CD14-positive monocyte (primary cell): ENCODE results near the gene ABCA3. TPM values are rescaled to one million over a fixed set of nuclear protein-coding genes. Genes with fewer than 3 reads are reported as not detected.

Experiments
- DNase-seq, 3 donors: peaks; one replicate each; pipeline ENCODE4 v3.0.0-alpha.2; 2011 to 2022
- H2AFZ ChIP-seq: 2 replicates; pipeline ENCODE4 v1.6.0; 2012; ENCODE audit warnings: mild to moderate bottlenecking, low read depth, low read length, inconsistent platforms; ENCODE audit not compliant: insufficient read depth, poor library complexity, severe bottlenecking
- H3K27ac ChIP-seq, 2 donors: 1 replicate in 1 of 2; 2 replicates in 1 of 2; pipeline ENCODE4 v1.5.1; 2012 to 2013; ENCODE audit warnings: low read length in 2 of 2, control low read depth in 1 of 2, inconsistent platforms in 1 of 2, low read depth in 1 of 2, mild to moderate bottlenecking in 1 of 2
- H3K27me3 ChIP-seq, 2 donors: one replicate each; pipeline versions ENCODE4 v1.6.0 to v1.6.1; 2011 to 2013; ENCODE audit warnings: low read length in 2 of 2; ENCODE audit not compliant: control insufficient read depth in 2 of 2, insufficient read depth in 2 of 2
- H3K36me3 ChIP-seq, 2 donors: replicated peaks in 1 of 2; 1 replicate in 1 of 2; 2 replicates in 1 of 2; pipeline versions ENCODE4 v1.5.1 to v1.6.1; 2012 to 2013; ENCODE audit warnings: low read length in 2 of 2, control low read depth in 1 of 2, inconsistent platforms in 1 of 2, mild to moderate bottlenecking in 1 of 2; ENCODE audit not compliant: insufficient read depth in 2 of 2, control insufficient read depth in 1 of 2
- H3K4me1 ChIP-seq, 2 donors: 1 replicate in 1 of 2; 2 replicates in 1 of 2; pipeline versions ENCODE4 v1.5.1 to v1.6.1; 2012 to 2013; ENCODE audit warnings: low read length in 2 of 2, control low read depth in 1 of 2, inconsistent platforms in 1 of 2, mild to moderate bottlenecking in 1 of 2, moderate library complexity in 1 of 2; ENCODE audit not compliant: insufficient read depth in 2 of 2, control insufficient read depth in 1 of 2
- H3K4me2 ChIP-seq: replicated peaks from 2 replicates; pipeline ENCODE3; 2012; ENCODE audit warnings: low read length, moderate library complexity, mild to moderate bottlenecking; ENCODE audit not compliant: poor library complexity, severe bottlenecking; ENCODE audit errors: extremely low read depth
- H3K4me3 ChIP-seq, 3 experiments: fragments of 200-600 bp in 1 of 3; sonication (generic) in 1 of 3; replicated peaks in 1 of 3; 1 replicate in 2 of 3; 2 replicates in 1 of 3; pipeline ENCODE4 v1.5.1; 2011 to 2013; ENCODE audit warnings: low read length in 3 of 3, mild to moderate bottlenecking in 3 of 3, control low read depth in 2 of 3, low read depth in 2 of 3, inconsistent platforms in 1 of 3, moderate library complexity in 1 of 3
- H3K79me2 ChIP-seq: 2 replicates; pipeline ENCODE4 v1.6.0; 2012; ENCODE audit warnings: mild to moderate bottlenecking, control low read depth, inconsistent platforms, low read length, moderate library complexity; ENCODE audit not compliant: insufficient read depth
- H3K9ac ChIP-seq: 2 replicates; pipeline ENCODE4 v1.6.0; 2017; ENCODE audit warnings: low read length, mild to moderate bottlenecking; ENCODE audit not compliant: insufficient read depth, poor library complexity, severe bottlenecking
- H3K9me3 ChIP-seq, 2 donors: replicated peaks in 1 of 2; 1 replicate in 1 of 2; 2 replicates in 1 of 2; pipeline versions ENCODE4 v1.5.1 to v1.6.1; 2012 to 2013; ENCODE audit warnings: low read length in 2 of 2, control low read depth in 1 of 2; ENCODE audit not compliant: control insufficient read depth in 1 of 2, insufficient read depth in 1 of 2
- H4K20me1 ChIP-seq: 2 replicates; pipeline ENCODE4 v1.6.0; 2012; ENCODE audit warnings: mild to moderate bottlenecking, low read length, control low read depth, moderate library complexity; ENCODE audit not compliant: insufficient read depth
- H3K27ac Mint-ChIP-seq, 7 donors: one replicate each; pipeline ENCODE4 v1.8.0; 2020; ENCODE audit warnings: mild to moderate bottlenecking in 7 of 7, mixed read lengths in 7 of 7, moderate library complexity in 6 of 7, inconsistent platforms in 2 of 7
- H3K27me3 Mint-ChIP-seq, 3 donors: one replicate each; pipeline ENCODE4 v1.8.0; 2021 to 2022; ENCODE audit warnings: low read depth in 3 of 3, mild to moderate bottlenecking in 3 of 3, mixed read lengths in 3 of 3, moderate library complexity in 3 of 3, inconsistent platforms in 1 of 3
- H3K36me3 Mint-ChIP-seq, 2 donors: one replicate each; pipeline ENCODE4 v1.8.0; 2020; ENCODE audit warnings: mixed read lengths in 2 of 2, inconsistent platforms in 1 of 2, mild to moderate bottlenecking in 1 of 2
- H3K4me1 Mint-ChIP-seq: one replicate; pipeline ENCODE4 v1.8.0; 2020; ENCODE audit warnings: mild to moderate bottlenecking, mixed read lengths
- H3K4me3 Mint-ChIP-seq, 2 donors: one replicate each; pipeline ENCODE4 v1.8.0; 2020; ENCODE audit warnings: mild to moderate bottlenecking in 2 of 2, mixed read lengths in 2 of 2, moderate library complexity in 1 of 2
- H3K9me3 Mint-ChIP-seq, 7 donors: one replicate each; pipeline ENCODE4 v1.8.0; 2020 to 2022; ENCODE audit warnings: mixed read lengths in 7 of 7, mild to moderate bottlenecking in 6 of 7, moderate library complexity in 6 of 7, inconsistent platforms in 2 of 7
- CTCF ChIP-seq: fragments of 200-600 bp; IDR thresholded peaks from one replicate; pipeline ENCODE4 v1.8.0; 2022; ENCODE audit warnings: antibody characterized with exemption, mild to moderate bottlenecking
- WGBS: methylation state at CpG from one replicate; pipeline ENCODE4 v1.1.5; 2013; ENCODE audit warnings: missing lambda C conversion rate; ENCODE audit not compliant: insufficient coverage; 5-methylcytosine and 5-hydroxymethylcytosine counted together
- intact Hi-C, 2 donors: fragments of 100-400 bp; cut with micrococcal nuclease; formaldehyde crosslinking; loops; one replicate each; pipeline versions ENCODE4 v1.15.0 to v1.15.1; 2023
- polyA plus RNA-seq, 3 donors: library from polyadenylated mRNA; depleted of rRNA in 1 of 3; unstranded in 2 of 3; stranded (reverse) in 1 of 3; fragments of 300-500 nt in 2 of 3; fragments of >200 nt in 1 of 3; fragmentation: Illumina TruSeq in 2 of 3; gene quantifications; 1 replicate in 2 of 3; 2 replicates in 1 of 3; pipeline ENCODE4 v1.2.3, GENCODE V29; 2012 to 2021

ABCA3 gene
- polyA plus RNA-seq, 3 donors, result 0.06 to 1.2 (median 0.68) TPM

GRCh38 chr16:2282262-2282661, 58.3 kb downstream of the ABCA3 start:
- intact Hi-C loops, result no loop called here
- peaks cover 0 to 5% (median 4%) of the 10 kb centered on the region in 3 donors for H3K27me3 Mint-ChIP-seq
- no peak for TF ChIP-seq CTCF
- WGBS, result no CpG with 5 or more reads among the region's 5 CpGs
- Histone ChIP-seq H4K20me1 (no peaks in the 10 kb centered on the region), H3K9me3 (no peaks in the 10 kb centered on the region), H3K27ac (no peak overlapping the region), H2AFZ (no peak overlapping the region), H3K27me3 (no peaks in the 10 kb centered on the region), H3K4me2 (no peak overlapping the region), H3K9ac (no peak overlapping the region), H3K4me3 (no peak overlapping the region), H3K4me1 (no peaks in the 10 kb centered on the region), H3K79me2 (no peaks in the 10 kb centered on the region), H3K36me3 (no peaks in the 10 kb centered on the region)
- H3K9me3 Mint-ChIP-seq, result no peaks in the 10 kb centered on the region
- no peak overlapping the region for H3K4me3 Mint-ChIP-seq
- no peaks in the 10 kb centered on the region for H3K36me3 Mint-ChIP-seq
- no peaks in the 10 kb centered on the region for H3K4me1 Mint-ChIP-seq
- no peak overlapping the region for H3K27ac Mint-ChIP-seq
- no peak for DNase-seq

GRCh38 chr16:2280981-2281542, 59.5 kb downstream of the ABCA3 start:
- H3K27me3 ChIP-seq, result no peaks in the 10 kb centered on the region
- no peak overlapping the region for H3K4me3 Mint-ChIP-seq
- no peak overlapping the region for H3K4me3 ChIP-seq
- peak overlapping the region in 1 of 7 donors; percentile 10 for H3K27ac Mint-ChIP-seq
- intact Hi-C loops, result no loop called here
- H3K9me3 Mint-ChIP-seq, result no peaks in the 10 kb centered on the region
- peaks cover 0 to 5% (median 2%) of the 10 kb centered on the region in 3 donors for H3K27me3 Mint-ChIP-seq
- H3K36me3 Mint-ChIP-seq, result no peaks in the 10 kb centered on the region
- H2AFZ ChIP-seq, result no peak overlapping the region
- no peak for DNase-seq
- H3K9ac ChIP-seq, result no peak overlapping the region
- H3K36me3 ChIP-seq, result no peaks in the 10 kb centered on the region
- H4K20me1 ChIP-seq, result no peaks in the 10 kb centered on the region
- no peak overlapping the region for H3K4me2 ChIP-seq
- no peaks in the 10 kb centered on the region for H3K79me2 ChIP-seq
- TF ChIP-seq CTCF, result no peak
- H3K4me1 Mint-ChIP-seq, result no peaks in the 10 kb centered on the region
- H3K4me1 ChIP-seq, result no peaks in the 10 kb centered on the region
- H3K9me3 ChIP-seq, result no peaks in the 10 kb centered on the region
- 97% methylated on average over 21 of the region's 24 CpGs for WGBS
- H3K27ac ChIP-seq, result no peak overlapping the region
